EH (cell line): Measurements from ENCODE around the gene PDSS2.
A peak's percentile ranks its signal among the peaks of the same experiment; 100 is the strongest.

Experiments used
- DNase-seq: peaks from one replicate; pipeline ENCODE4 v3.0.0-alpha.2; 2015; ENCODE audit warnings: low read depth

PDSS2 gene

DNA sequence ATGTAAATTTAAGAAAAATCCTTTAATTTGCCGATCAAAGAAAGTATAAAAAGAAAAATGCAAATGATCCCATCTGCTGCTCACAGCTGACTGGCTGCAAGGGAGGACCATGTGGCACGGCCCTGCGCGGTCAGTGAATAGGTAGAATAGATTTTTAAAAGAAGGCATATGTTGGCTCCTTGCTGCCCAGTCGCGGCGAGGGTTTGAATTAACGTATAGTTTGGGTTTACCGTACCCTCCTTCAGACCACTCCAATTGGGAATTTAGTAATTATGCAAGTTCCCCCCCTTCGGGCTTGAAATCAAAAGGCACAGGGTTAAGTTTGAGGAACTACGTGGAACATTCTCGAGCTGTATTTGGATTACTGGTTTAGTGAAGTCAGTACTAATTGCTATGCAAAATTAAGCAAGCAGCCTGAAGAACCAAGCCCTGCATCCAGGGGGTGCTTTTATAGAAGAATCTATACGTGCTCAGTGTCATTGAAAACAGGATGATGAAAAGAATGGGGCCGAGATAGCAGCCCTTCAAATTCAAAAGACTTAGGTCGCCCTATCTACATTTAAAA lies 343.0 kb downstream of the PDSS2 start:
- peak; percentile 13 for DNase-seq

DNA sequence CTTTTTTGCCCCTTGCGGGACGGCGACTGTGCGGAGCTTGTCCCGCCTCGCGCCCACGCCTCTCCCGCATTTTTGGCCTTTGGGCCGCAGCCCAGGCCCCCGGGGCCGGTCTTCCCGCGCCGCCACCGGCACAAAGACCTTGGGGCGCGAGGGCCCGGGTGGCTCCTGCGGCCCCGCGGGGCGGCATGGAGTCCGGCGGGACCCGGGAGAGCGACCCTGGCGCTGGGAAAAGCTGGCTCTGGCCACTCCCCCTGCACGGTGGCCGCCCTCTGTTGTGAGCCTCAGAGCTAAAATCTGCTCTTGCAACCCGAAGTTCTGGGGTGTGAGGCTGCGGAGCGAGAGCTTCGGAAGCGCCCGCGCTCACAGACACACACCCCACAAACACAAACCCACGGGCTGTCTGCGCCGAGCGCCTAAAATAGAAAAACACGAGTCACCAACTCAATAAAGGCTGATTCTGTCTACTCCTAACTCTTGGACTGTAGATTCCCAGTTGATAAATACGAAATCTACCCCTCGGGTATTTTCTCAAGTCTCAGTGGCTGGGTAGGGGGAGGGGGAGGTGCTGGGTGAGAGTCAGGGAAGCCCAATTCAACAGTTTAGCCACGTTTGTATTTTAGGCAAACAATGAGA lies 343.6 kb downstream of the PDSS2 start:
- peak; percentile 35 for DNase-seq

DNA sequence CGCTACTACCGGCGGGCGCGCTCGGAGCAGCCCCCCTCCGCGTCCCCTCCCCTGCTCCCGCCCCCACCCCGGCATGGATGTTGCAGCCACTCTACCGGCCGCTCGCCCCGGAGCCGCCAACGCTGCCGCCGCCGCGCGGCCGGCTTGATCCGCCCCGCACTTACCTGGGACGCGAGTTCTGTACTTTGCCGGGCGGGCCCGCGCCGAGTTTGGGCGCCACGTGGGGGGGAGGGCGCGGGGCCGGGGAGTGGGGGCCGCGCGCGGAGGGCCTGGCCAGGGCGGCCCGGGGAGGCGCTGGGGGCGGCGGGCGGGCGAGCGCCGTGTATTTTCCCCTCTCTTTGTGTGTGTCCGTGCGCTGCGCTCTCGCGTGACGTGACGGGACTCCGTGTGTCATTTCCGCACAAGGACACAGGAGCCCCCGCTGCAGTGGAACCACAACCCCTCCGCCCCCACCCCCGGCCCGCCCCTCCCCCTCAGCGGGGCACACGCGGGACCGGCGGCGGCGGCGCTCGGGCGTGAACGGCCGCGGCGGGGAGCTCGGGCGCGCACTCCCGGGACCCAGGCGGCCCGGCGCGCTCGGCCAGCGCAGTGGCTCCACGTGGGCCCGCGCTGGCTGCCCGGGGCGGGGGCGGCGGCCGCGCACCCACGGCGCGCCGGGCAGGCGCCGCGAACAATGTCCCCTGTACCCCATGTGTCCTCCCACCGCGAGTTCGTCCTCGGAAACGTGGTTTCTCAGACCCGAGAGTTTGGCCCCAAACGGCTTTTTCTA lies 344.3 kb downstream of the PDSS2 start, which contains the start of gene BEND3:
Gene BEND3 (minus strand): TSS at position 590 of the 769 bp plus-strand sequence. CDS start 16,230 bp downstream, outside the sequence.
- DNase-seq, result peak; percentile 36

DNA sequence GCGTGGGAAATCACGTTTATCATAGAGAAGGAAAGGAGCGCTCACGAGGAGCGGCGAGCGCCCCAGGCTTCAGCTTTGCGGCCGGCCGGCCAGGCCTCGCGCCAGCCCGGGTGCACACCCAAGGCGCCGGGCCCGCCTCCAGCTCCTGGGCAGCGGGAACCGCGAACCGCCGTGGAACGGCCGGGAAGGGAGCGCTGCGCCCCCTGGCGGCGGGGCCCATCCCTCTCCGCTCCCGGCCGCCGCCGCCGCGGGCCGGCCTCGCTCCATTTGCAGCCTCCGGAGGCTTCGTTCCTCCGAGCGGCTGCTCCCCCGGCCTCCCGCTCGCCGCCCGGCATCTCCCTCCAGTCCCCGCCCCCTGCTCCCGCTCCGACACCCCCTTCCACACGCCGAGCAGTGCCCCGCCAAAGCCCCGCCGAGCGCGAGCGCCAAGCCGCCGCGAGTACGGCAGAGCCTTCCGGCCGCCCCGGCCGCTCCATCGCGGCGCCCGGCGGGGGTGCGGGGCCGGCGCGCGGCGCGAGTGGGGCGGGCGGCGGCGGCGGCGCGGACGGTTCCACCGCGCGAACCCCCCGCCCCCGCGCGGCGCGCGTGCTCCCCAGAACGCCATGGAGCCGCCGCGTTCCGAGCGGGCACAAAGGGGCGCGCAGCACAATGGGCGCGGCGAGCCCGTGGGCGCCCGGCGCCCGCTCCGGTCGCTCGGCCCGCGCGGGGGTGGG lies 345.0 kb downstream of the PDSS2 start:
- peak; percentile 87 for DNase-seq

DNA sequence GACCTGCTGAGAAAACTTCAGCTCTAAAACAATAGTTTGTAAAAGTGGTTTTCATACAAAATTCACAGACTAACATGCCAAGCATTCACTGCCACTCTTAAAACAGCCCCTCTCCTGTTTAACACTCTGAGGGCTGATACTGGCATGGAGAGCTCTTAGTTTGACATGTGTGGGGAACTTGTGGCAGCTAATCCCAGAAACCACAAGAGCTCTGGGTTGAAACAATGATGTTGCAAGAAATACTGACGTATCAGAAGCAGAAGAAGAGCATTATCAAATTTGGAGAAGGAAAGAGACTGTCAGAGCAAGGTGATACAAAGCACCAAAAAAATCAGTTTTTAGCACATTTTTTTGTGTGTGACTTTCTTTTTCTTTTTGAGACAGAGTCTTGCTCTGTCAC lies 349.2 kb downstream of the PDSS2 start:
- no peak for DNase-seq

DNA sequence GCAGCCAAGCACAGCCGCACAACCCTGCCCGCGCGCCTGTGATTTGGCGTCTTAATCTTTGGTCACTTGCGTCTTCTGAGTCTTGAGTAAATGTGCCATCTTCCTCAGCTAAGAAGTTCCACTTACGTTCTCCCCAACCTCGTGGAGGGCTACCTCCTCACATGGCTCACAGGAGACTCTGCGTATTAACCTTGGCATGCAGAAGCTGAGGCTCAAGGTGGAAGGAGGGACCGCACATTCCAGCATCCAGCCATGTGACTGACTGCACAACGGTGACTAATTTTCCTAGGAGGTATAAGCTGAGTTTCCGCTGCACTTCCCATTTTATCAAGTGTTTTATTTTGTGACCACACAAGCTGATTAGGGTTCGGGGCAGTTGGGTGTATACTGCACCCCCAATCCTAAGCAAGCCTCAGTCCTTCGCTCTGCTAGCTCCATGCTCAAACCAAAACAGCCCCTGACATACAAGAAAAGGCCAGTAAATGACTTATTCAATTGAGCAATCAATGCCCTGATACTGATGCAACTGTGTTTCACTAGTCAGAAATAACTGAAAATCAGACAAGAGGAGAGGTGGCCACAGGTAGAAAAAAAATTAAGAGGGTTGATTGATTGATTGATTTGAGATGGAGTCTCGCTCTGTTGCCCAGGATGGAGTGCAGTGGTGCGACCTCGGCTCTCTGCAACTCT lies 351.0 kb downstream of the PDSS2 start:
- no peak for DNase-seq

DNA sequence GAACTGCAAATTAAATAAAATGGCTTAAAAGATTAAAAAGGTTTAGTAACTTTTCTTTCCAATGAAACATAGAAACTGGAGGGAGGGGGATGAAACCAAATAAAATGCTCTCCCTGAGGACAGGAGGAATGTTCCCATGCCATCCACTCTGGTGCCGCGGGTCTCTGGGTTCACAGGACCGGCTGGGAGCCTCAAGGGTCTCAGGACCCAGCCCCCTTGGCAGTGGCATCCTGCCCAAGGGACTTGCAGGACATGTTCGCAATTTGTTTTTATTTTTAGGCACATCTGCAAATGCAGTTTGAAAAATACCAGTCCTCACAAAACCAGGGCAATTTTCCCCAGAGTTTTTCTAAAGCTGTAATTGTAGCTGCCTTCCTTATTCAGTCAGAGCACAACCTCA lies 351.6 kb downstream of the PDSS2 start:
- no peak for DNase-seq

DNA sequence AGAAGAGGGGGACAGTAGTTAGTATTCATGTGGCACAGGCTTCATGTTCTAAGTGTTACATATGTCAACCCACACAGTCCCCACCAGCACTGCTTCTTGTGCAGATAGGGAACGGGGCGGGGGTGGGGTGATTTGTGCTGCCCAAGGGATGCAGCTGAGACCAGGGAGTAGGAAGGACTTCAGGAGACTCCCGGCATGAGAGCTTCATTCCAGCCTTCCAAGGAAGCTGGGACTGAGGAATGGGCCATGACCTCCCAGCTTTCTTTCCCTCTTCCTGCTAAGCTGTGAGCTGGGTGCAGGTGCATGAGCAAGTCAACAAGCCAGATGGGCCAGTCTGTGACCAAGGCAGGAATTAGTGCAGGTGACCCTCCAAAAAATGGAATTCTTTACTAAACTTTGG lies 353.2 kb downstream of the PDSS2 start:
- DNase-seq, result no peak

DNA sequence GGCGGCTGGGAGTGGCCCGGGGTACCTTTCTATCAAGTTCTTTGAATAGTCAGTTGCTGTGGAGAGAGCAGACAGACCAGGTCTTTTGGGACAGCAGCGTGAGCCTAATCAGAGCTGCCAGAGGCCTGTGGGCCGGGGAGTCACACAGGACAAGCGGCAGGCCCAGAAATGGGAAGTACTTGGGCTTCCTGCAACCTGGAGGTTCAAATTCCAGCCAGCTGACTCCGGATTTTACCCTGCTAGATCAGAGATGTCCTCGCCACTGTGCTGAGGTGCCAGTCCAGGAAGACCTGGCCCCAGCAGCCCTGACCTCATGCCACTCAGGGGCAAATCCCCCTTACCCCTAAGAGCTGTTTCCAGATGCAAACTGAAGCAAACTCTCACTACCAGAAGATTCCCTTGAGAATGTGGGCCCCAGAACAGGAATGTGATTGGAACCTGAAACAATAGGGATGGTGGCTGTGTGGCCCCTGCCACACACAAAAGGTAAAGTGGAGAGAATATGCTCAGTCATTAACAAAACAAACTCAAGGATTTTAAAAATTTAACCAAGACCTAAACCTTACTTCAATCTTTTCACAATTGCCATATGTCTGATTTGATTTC lies 353.8 kb downstream of the PDSS2 start:
- DNase-seq, result no peak

DNA sequence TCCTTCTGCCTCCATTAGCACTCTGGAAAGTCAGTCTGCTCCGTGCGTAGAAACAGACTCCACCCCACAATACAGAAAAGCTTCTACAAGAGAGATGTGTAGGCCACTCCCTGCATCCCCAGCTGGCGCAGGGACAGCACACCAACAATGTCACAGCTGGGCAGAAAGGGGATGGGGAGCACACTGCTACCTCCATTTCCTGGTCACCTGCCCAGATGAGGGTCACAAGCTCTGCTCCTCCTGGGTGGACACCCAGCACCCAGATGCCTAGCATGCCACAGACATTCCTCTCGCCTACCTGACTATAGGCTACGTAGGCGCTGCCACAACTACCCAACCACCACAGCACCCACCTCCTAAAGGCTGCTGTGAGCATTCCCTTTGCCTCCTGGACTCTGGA lies 356.3 kb downstream of the PDSS2 start:
- DNase-seq, result no peak
